Panc1 (cell line): ENCODE results near the gene PLCB4. TPM values are rescaled to one million over a fixed set of nuclear protein-coding genes. Genes with fewer than 3 reads are reported as not detected.

Experiments used
- ATAC-seq: fragments of 200-7000 bp; cut with Tn5 transposase; 2 replicates; pipeline ENCODE4 v1.9.1; 2020; ENCODE audit warnings: mild to moderate bottlenecking, moderate library complexity
- BruUV-seq: library from RNA; stranded (reverse); fragments of 400-500 nt; replicated peaks from 2 replicates; lab custom pipeline; 2021; lab: Mats Ljungman, UMichigan
- CTCF ChIA-PET: fragments of 300-600 bp; sonication (Branson Sonifier 250); formaldehyde crosslinking; loops from one replicate; lab custom pipeline; 2022; ENCODE audit warnings: antibody characterized with exemption; lab: Charles Lee
- POLR2A ChIA-PET: fragments of 300-600 bp; sonication (Branson Sonifier 250); formaldehyde crosslinking; loops from one replicate; lab custom pipeline; 2022; ENCODE audit warnings: antibody characterized with exemption; lab: Charles Lee
- DNase-seq: peaks from one replicate; pipeline ENCODE4 v3.0.0-alpha.2; 2010; ENCODE audit warnings: low read depth, low spot score
- H3K27ac ChIP-seq: 2 replicates; pipeline ENCODE4 v1.5.1; 2011; ENCODE audit warnings: mild to moderate bottlenecking, low read length, inconsistent platforms
- H3K27me3 ChIP-seq: fragments of 200-500 bp; sonication (Bioruptor generic); 2 replicates; pipeline ENCODE4 v1.6.0; 2014; ENCODE audit warnings: low read length, inconsistent platforms; ENCODE audit not compliant: control insufficient read depth, insufficient read depth
- H3K36me3 ChIP-seq: fragments of 200-500 bp; sonication (Bioruptor generic); 2 replicates; pipeline ENCODE4 v1.5.1; 2014; ENCODE audit warnings: inconsistent platforms, mild to moderate bottlenecking, low read length, moderate library complexity; ENCODE audit not compliant: control insufficient read depth, insufficient read depth
- H3K4me1 ChIP-seq: 2 replicates; pipeline ENCODE4 v1.5.1; 2011; ENCODE audit warnings: inconsistent platforms, mild to moderate bottlenecking, low read length, moderate library complexity; ENCODE audit not compliant: control insufficient read depth, insufficient read depth
- H3K4me3 ChIP-seq, 2 experiments: 2 replicates each; pipeline ENCODE4 v1.5.1; 2011 to 2012; ENCODE audit warnings: low read depth in 2 of 2, low read length in 2 of 2, mild to moderate bottlenecking in 2 of 2, inconsistent platforms in 1 of 2, moderate library complexity in 1 of 2
- H3K9me3 ChIP-seq: fragments of 200-500 bp; sonication (Bioruptor generic); 2 replicates; pipeline ENCODE4 v1.5.1; 2014; ENCODE audit warnings: low read depth, mild to moderate bottlenecking, inconsistent platforms, low read length, moderate library complexity; ENCODE audit not compliant: control insufficient read depth, insufficient read depth
- POLR2AphosphoS5 ChIP-seq: IDR thresholded peaks from 2 replicates; pipeline ENCODE4 v1.6.1; 2012; ENCODE audit warnings: mild to moderate bottlenecking, low read depth, low read length, moderate library complexity
- SIN3A ChIP-seq: IDR thresholded peaks from 2 replicates; pipeline ENCODE4 v1.6.1; 2012; ENCODE audit warnings: low read depth, mild to moderate bottlenecking, low read length, moderate library complexity, borderline replicate concordance; ENCODE audit not compliant: insufficient read depth
- TCF7L2 ChIP-seq: IDR thresholded peaks from 2 replicates; pipeline ENCODE4 v1.6.1; 2011; ENCODE audit warnings: mild to moderate bottlenecking, low read depth, low read length, inconsistent platforms
- in situ Hi-C: cut with HindIII; loops from 2 replicates; pipeline ENCODE4 v1.10.0; 2016; ENCODE audit warnings: low sequenced_read_pairs, low pct_unique_long_range_greater_than_20kb
- intact Hi-C: fragments of 100-400 bp; cut with micrococcal nuclease; formaldehyde crosslinking; loops from one replicate; pipeline ENCODE4 v1.10.0; 2022; ENCODE audit not compliant: unreplicated experiment
- total RNA-seq: library from RNA; stranded (reverse); gene quantifications from one replicate; pipeline ENCODE4 v1.2.1, GENCODE V29; 2021; ENCODE audit not compliant: unreplicated experiment
- TF ChIP-seq, protein P1 (sequence below), 2 experiments: IDR thresholded peaks; 2 replicates each; pipeline ENCODE4 v1.6.1; 2011 to 2012; ENCODE audit warnings: low read depth in 2 of 2, control low read depth in 1 of 2, low read length in 1 of 2, mild to moderate bottlenecking in 1 of 2, moderate library complexity in 1 of 2; ENCODE audit not compliant: insufficient read depth in 1 of 2
- TF ChIP-seq, protein P2 (sequence below): fragments of 450-650 bp; IDR thresholded peaks from 2 replicates; pipeline ENCODE4 v1.5.1; 2017; ENCODE audit warnings: mild to moderate bottlenecking

The PLCB4 gene
- total RNA-seq, 1 experiment from 2014 or later: 1.5 TPM

DNA sequence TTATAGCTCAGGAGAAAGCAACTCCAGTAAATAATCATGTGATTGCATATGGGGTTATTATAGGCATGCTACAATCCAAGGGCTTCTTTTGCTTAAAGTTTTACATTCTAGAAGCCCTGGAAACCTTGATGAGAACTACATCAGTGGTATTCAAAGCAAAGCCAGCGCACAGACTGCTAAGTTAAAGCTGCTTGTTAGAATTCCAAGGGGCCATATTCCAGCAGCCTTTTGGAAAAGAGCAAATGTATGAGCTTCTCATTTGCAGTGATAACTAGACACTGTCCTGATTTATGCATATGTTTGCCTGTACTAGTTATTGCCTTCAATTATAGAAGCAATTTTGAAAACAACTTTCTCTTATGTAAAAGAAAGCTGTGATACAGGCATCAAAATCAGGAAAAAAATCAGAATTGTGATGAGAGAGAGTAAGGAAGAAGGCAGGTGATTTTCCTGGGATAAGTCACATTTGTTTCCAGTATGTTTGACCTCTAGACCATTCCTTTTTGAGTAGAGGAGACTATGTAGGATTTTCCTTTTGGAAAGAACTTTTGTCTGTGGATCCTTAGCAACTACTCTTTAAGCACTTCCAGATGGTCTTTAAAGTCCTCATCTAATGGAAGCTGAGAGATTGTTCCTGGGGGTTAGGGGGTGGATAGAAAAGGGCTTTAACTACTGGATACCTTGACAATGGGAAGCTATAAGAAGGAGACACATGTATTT, 159.2 kb downstream of the PLCB4 start:
- H3K4me1 ChIP-seq: no peaks in the 10 kb centered on the region
- H3K27me3 ChIP-seq: no peaks in the 10 kb centered on the region
- ChIA-PET CTCF (no interaction called here), POLR2A (no interaction called here)
- no peak overlapping the region for H3K4me3 ChIP-seq
- no peak for ATAC-seq
- DNase-seq: no peak
- intact Hi-C loops (no loop called here), in situ Hi-C loops (no loop called here)
- BruUV-seq: no TSS peak
- TF ChIP-seq SIN3A (no peak), TCF7L2 (no peak)
- TF ChIP-seq, protein P1, sequence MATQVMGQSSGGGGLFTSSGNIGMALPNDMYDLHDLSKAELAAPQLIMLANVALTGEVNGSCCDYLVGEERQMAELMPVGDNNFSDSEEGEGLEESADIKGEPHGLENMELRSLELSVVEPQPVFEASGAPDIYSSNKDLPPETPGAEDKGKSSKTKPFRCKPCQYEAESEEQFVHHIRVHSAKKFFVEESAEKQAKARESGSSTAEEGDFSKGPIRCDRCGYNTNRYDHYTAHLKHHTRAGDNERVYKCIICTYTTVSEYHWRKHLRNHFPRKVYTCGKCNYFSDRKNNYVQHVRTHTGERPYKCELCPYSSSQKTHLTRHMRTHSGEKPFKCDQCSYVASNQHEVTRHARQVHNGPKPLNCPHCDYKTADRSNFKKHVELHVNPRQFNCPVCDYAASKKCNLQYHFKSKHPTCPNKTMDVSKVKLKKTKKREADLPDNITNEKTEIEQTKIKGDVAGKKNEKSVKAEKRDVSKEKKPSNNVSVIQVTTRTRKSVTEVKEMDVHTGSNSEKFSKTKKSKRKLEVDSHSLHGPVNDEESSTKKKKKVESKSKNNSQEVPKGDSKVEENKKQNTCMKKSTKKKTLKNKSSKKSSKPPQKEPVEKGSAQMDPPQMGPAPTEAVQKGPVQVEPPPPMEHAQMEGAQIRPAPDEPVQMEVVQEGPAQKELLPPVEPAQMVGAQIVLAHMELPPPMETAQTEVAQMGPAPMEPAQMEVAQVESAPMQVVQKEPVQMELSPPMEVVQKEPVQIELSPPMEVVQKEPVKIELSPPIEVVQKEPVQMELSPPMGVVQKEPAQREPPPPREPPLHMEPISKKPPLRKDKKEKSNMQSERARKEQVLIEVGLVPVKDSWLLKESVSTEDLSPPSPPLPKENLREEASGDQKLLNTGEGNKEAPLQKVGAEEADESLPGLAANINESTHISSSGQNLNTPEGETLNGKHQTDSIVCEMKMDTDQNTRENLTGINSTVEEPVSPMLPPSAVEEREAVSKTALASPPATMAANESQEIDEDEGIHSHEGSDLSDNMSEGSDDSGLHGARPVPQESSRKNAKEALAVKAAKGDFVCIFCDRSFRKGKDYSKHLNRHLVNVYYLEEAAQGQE (IDR thresholded peaks at IDR 0.05; ENCODE audit: insufficient read depth in 1 of 2, low read depth in 2 of 2, low read length in 1 of 2): no peak
- TF ChIP-seq, protein P2, sequence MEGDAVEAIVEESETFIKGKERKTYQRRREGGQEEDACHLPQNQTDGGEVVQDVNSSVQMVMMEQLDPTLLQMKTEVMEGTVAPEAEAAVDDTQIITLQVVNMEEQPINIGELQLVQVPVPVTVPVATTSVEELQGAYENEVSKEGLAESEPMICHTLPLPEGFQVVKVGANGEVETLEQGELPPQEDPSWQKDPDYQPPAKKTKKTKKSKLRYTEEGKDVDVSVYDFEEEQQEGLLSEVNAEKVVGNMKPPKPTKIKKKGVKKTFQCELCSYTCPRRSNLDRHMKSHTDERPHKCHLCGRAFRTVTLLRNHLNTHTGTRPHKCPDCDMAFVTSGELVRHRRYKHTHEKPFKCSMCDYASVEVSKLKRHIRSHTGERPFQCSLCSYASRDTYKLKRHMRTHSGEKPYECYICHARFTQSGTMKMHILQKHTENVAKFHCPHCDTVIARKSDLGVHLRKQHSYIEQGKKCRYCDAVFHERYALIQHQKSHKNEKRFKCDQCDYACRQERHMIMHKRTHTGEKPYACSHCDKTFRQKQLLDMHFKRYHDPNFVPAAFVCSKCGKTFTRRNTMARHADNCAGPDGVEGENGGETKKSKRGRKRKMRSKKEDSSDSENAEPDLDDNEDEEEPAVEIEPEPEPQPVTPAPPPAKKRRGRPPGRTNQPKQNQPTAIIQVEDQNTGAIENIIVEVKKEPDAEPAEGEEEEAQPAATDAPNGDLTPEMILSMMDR: no peak
- H3K9me3 ChIP-seq: no peaks in the 10 kb centered on the region
- H3K36me3 ChIP-seq: no peaks in the 10 kb centered on the region
- H3K27ac ChIP-seq: no peak overlapping the region

DNA sequence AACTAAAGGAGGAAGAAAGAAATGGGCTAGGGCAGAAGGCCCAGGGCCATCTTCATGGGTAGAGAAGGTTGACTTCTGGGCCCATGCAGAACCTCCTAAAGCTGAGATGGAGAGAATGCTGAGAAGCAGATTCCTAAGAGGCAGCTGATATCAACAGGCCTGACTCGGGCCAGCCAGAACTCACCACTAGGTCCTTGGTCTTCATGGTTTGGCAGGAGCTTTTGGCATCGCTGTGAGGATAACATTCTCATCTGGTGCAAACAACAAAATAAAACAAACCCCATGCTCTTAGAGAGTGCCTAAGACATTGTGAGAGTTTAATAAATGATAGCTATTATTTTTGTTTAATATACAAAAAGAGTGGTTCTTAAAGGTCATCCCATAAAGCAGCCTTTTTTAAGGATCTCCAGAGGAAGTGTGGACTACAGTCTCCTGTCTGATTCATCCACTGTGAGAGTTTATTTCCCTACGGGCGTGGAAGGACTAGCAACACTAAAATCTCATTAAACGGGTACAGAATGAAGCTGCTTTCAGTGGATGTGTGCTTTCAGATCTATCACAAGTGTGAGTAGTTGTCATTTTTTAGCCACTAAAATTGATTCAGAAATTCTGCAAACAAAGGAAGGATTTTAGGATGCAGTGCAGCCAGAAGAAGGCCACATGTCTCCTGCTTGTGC, 160.0 kb downstream of the PLCB4 start:
- DNase-seq (no peak), ATAC-seq (no peak)
- intact Hi-C loops (no loop called here), in situ Hi-C loops (no loop called here)
- ChIA-PET POLR2A (no interaction called here), CTCF (no interaction called here)
- Histone ChIP-seq H3K27ac (no peak overlapping the region), H3K36me3 (no peaks in the 10 kb centered on the region), H3K27me3 (no peaks in the 10 kb centered on the region), H3K9me3 (no peaks in the 10 kb centered on the region), H3K4me3 (no peak overlapping the region), H3K4me1 (no peaks in the 10 kb centered on the region)
- TF ChIP-seq, protein P2: no peak
- TF ChIP-seq SIN3A (no peak), POLR2AphosphoS5 (no peak)
- no TSS peak for BruUV-seq
